ENCODE measurements around the gene RNF144A.

GRCh38 chr2:6911721-6912120 is 5.5 kb upstream of the RNF144A start:
- TF ChIP-seq CTCF (conservative IDR thresholded peaks at IDR 0.05; ENCODE audit: low read depth in 2 of 2), result no peak
- no peak for TF ChIP-seq CREB1 (CRISPR knock-in tag; IDR thresholded peaks at IDR 0.05; ENCODE audit: low read depth)
- TF ChIP-seq REST (IDR thresholded peaks at IDR 0.05; ENCODE audit: unreplicated experiment), result no peak
- no peak for TF ChIP-seq POLR2AphosphoS5 (IDR thresholded peaks at IDR 0.05; ENCODE audit: low read depth)
- TF ChIP-seq EZH2phosphoT487 (IDR thresholded peaks at IDR 0.05; ENCODE audit: unreplicated experiment), result no peak
- no peak for TF ChIP-seq ZNF114 (CRISPR knock-in tag; IDR thresholded peaks at IDR 0.05)
- no peak for TF ChIP-seq ZNF331 (CRISPR knock-in tag; IDR thresholded peaks at IDR 0.05; ENCODE audit: low read depth)
